ENCODE results near the gene ZCCHC9.
"Not testable (repeated sequence)": the region's sequence is repeated elsewhere in the genome, so short reads cannot be mapped to it uniquely, and the experiment has no call there.

The ZCCHC9 gene, protein sequence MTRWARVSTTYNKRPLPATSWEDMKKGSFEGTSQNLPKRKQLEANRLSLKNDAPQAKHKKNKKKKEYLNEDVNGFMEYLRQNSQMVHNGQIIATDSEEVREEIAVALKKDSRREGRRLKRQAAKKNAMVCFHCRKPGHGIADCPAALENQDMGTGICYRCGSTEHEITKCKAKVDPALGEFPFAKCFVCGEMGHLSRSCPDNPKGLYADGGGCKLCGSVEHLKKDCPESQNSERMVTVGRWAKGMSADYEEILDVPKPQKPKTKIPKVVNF

GRCh38 chr5:81301271-81302015 is at the start of gene ZCCHC9:
Gene ZCCHC9, plus strand, starts transcription at chr5:81301587. Its CDS starts 3,171 bp downstream, at chr5:81304758.
- peak; percentile 23 to 74 for DNase-seq

- no peak for DNase-seq
Measured at GRCh38 chr5:81251922-81252321, 49.5 kb upstream of the ZCCHC9 start.

GRCh38 chr5:81252904-81253303 is 48.5 kb upstream of the ZCCHC9 start:
- DNase-seq, result no peak

DNA sequence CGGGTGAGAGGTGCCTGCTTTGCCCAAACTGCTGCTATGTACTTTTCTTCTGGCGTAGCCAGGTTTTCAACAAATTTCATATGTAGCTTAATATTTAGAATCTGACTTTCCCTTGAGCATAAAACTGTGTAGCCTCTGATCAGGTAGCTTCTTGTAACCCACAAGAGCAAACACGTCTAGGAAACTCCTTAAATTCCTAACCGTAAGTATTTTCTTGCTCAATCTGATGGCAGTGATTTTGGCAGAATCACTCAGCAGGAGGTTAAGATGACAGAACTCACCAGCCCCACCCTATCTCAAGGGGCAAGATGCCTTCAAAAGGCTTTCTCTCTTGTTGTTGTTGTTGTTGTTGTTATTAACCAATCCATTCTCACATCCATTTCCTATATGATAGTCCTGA is 47.5 kb upstream of the ZCCHC9 start:
- DNase-seq, result no peak

- DNase-seq, result no peak
Measured at GRCh38 chr5:81254886-81255559, 46.4 kb upstream of the ZCCHC9 start.

DNA sequence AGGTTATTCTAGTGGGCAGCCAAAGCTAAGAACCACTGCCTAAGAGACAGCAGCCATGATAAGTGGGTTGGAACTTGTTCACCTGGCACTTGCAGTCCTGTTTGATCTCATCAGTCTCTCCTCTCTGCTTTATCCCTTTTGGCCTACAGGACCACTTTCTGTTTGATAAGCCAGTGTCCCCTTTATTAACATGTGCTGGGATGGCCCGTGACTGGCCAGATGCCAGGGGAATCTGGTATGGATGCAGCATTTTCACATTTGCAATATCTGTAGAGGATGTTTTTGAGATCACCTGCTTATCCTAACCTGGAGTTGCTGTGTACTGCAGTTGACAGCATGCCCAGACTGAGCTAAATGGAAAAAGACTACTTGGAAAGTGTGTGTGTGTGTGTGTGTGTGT is 44.6 kb upstream of the ZCCHC9 start:
- no peak for DNase-seq

- DNase-seq, result not testable (repeated sequence)
Measured at GRCh38 chr5:81262796-81263195, 38.6 kb upstream of the ZCCHC9 start.

- no peak for DNase-seq
Measured at GRCh38 chr5:81265101-81265500, 36.3 kb upstream of the ZCCHC9 start.

DNA sequence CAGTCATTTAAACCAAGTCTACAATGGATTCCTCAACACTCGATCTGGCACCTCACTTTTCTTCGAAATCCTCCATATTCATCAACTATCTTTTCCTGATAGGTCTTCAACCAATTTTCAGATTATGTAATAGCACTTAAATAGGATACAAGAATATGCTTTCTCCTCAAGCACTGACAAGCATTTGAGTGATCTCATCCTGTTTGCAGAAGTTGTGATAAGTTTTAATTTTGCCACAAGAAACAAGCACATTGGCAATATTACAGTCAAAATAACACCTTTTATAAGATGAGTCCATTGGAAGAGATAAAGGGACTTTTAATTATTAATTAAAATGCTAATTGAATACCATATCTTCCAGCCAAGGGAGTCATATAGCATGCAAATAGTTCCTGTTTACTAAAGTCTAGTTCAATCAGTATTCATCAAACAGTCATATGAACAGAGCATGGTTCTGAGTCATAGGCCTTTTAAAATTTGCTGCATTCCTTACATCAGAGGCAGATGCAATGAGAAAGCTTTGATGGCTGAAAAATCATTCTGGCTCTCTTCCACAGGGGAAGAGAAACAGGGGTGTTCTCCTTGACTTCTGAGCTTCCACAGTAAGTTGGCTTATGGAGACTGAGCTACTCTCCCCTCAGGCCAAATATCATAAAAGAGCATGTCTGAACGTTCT is 32.7 kb upstream of the ZCCHC9 start:
- no peak for DNase-seq

GRCh38 chr5:81269751-81270393 is 31.5 kb upstream of the ZCCHC9 start:
- no peak for DNase-seq

- DNase-seq, result not testable (repeated sequence)
Measured at GRCh38 chr5:81270394-81271027, 30.9 kb upstream of the ZCCHC9 start.

DNA sequence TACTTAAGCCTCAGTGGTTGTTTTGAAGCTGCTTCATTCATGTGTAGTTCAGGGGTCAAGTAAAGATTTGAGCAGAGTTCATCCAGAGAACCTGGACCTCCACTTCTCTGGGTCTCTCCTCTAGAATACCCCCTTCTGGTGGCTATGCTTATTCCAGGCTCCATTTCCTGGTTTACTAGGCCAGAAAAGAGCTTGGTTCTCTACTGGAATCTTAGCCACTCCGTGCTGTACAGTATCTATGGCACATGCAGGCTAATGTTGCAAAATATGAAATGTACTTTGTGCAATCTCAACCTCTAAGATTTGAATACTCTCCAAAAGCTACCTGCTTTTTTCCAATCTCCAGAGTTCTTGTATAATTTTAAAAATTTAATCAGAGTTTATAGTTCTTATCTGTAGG is 17.4 kb upstream of the ZCCHC9 start:
- no peak for DNase-seq

DNA sequence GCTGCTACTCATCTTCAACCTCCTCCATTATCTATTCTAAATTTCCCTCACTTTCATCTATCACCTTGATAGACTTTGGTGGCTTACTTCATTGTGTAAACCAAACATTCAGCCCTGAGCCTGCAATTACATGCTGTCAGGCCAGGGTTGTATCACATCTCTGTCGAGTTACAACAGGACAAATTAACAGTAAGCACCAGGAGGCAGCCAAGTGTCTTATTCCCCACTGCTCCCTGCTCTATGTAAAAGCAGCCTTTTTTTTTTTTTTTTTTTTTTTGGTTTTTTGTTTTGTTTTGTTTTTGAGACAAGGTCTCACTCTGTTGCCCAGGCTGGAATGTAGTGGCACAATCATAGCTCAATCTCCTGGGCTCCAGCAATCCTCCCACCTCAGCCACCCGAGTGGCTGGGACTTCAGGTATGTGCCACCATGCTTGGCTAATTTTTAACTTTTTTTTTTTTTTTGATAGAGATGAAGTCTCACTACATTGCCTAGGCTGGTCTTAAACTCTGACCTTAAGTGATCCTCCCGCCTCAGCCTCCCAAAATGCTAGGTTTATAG is 15.2 kb upstream of the ZCCHC9 start:
- no peak for DNase-seq

- no peak for DNase-seq
Measured at GRCh38 chr5:81288021-81288433, 13.4 kb upstream of the ZCCHC9 start.

DNA sequence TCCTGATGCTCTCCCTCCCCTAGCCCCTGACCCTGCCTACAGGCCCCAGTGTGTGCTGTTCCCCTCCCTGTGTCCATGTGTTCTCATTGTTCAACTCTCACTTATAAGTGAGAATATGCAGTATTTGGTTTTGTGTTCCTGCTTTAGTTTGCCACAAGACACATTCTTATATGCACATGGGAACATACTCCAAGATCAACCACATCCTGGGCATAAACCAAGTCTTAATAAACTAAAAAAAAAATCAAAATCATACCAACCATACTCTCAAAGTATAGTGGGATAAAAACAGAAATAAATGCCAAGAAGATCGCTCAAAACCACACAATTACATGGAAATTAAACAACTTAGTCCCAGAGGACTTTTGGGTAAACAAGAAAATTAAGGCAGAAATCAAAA is 11.2 kb upstream of the ZCCHC9 start:
- no peak for DNase-seq

DNA sequence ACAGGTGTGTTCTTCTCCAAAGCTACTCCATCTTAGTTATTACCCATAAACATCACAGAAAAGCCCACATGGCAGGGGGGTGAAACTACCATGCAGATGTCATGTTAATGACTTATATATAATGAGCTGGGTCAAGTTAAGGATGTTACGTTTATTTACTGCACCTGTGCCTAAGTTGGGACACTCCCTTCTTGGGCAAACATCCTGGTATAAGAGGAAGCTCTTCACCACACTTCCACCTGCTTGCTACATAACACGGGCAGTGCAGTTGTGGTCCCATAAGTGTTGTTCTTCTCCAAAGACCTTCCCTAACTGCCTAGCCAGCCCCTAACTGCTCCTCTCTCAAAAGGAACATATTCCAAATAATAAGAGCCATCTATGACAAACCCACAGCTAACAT is 9.3 kb upstream of the ZCCHC9 start:
- DNase-seq, result no peak

GRCh38 chr5:81294021-81294420 is 7.4 kb upstream of the ZCCHC9 start:
- not testable (repeated sequence) for DNase-seq

- no peak for DNase-seq
Measured at GRCh38 chr5:81297531-81297930, 3.9 kb upstream of the ZCCHC9 start.

DNA sequence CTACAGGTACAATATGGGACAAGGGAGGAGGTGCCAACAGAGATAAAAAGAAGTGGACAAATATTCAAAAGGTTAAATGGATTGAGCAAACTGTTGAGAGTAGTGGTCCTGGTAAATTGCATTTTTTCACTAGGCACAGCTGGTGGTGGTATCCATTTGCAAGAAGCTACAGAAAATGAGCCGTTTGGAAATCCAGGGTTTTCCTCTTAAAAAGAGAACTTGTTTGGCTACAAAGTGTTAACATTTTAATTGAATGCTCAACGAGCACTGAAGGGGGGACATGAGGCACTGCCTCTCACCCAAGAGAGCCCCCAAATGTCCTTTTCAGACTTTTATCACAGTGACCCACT is 491 bp upstream of the ZCCHC9 start:
- DNase-seq, result no peak

GRCh38 chr5:81302596-81302995 is 1.2 kb downstream of the ZCCHC9 start:
- no peak for DNase-seq

DNA sequence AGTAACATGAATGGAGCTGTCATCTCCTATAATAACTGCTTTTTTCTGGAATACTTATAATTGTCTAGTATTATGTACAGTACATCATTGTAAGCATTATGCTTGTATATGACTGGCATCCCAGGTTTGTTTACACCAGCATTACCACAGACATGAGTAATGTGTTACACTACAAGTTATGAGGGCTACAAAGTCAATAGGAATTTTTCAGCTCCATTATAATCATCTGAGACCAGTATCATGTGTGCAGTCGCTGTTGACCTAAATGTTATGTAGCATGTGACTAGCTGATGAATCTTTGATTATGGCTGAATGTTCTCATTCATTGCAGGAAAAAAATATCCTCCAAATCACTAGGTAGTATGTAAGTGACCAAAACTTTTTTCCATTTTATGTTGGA is 2.2 kb downstream of the ZCCHC9 start:
- DNase-seq, result no peak

DNA sequence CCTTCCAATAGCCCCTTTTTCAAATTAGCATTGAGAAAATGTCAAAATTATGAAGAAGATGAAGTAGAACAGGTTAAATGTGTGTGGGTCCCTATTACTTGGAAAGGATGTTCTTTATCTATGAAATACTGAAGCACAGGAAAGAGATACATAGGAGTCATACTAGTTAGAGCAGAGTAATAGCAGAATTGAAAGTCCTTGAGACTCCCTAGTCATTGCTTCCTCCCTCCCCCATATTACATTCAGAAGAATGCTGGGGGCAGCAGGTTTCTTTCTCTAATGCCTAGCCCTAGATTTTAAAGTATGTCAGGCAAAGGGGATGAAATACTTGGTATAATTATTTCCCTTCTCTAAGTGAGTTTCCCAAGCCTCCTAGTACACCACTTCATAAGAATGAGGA is 4.4 kb downstream of the ZCCHC9 start:
- no peak for DNase-seq

Measured in cerebellar nuclear complex (tissue), 1 donor.